Breast epithelium (tissue), 4 donors: ENCODE results near the gene BCL3. TPM values are rescaled to one million over a fixed set of nuclear protein-coding genes. Genes with fewer than 3 reads are reported as not detected.

Source experiments
- DNase-seq, 2 donors: peaks; one replicate each; pipeline ENCODE4 v3.0.0-alpha.2; 2019; ENCODE audit warnings: low spot score in 2 of 2
- H3K27ac ChIP-seq, 2 donors: fragments of 200-600 bp; sonication (generic) in 1 of 2; one replicate each; pipeline ENCODE4 v1.5.1; 2016 to 2019; ENCODE audit warnings: mild to moderate bottlenecking in 1 of 2
- H3K27me3 ChIP-seq, 2 donors: fragments of 200-600 bp; sonication (generic) in 1 of 2; one replicate each; pipeline versions ENCODE4 v1.5.1 to v1.6.0; 2017 to 2019; ENCODE audit warnings: control low read depth in 1 of 2, mild to moderate bottlenecking in 1 of 2
- H3K36me3 ChIP-seq: fragments of 200-600 bp; one replicate; pipeline ENCODE4 v1.5.1; 2019
- H3K4me1 ChIP-seq, 2 donors: fragments of 200-600 bp; sonication (generic); one replicate each; pipeline ENCODE4 v1.5.1; 2016 to 2019; ENCODE audit warnings: control low read depth in 1 of 2
- H3K4me3 ChIP-seq, 3 donors: fragments of 200-600 bp; sonication (generic); 1 replicate in 2 of 3; 2 replicates in 1 of 3; pipeline ENCODE4 v1.5.1; 2016 to 2019; ENCODE audit warnings: mild to moderate bottlenecking in 3 of 3, moderate library complexity in 2 of 3
- H3K9me3 ChIP-seq, 2 donors: fragments of 200-600 bp; sonication (generic) in 1 of 2; one replicate each; pipeline ENCODE4 v1.5.1; 2016 to 2019; ENCODE audit warnings: control low read depth in 1 of 2
- CTCF ChIP-seq, 3 donors: fragments of 450-650 bp; IDR thresholded peaks; one replicate each; pipeline ENCODE4 v1.5.1; 2016 to 2017; ENCODE audit warnings: antibody characterized with exemption in 3 of 3, mild to moderate bottlenecking in 3 of 3, moderate library complexity in 3 of 3
- POLR2A ChIP-seq: fragments of 450-650 bp; IDR thresholded peaks from one replicate; pipeline ENCODE4 v1.6.1; 2016; ENCODE audit warnings: antibody characterized with exemption, mild to moderate bottlenecking, moderate library complexity
- POLR2AphosphoS5 ChIP-seq, 3 donors: sonication (generic); formaldehyde crosslinking; IDR thresholded peaks; one replicate each; pipeline ENCODE4 v1.6.1; 2017; ENCODE audit warnings: antibody characterized with exemption in 3 of 3
- intact Hi-C: fragments of 100-400 bp; cut with DNase I; formaldehyde crosslinking; loops from one replicate; pipeline ENCODE4 v1.15.1; 2023; ENCODE audit warnings: low total_unique reads
- total RNA-seq, 3 donors: library from RNA; depleted of rRNA; stranded (reverse); fragments of >200 nt; gene quantifications; one replicate each; pipeline ENCODE4 v1.1.0, GENCODE V29; 2016

BCL3 gene
- total RNA-seq, 3 donors from 2014 or later = 4.3 to 37.6 (median 34.4) TPM

DNA sequence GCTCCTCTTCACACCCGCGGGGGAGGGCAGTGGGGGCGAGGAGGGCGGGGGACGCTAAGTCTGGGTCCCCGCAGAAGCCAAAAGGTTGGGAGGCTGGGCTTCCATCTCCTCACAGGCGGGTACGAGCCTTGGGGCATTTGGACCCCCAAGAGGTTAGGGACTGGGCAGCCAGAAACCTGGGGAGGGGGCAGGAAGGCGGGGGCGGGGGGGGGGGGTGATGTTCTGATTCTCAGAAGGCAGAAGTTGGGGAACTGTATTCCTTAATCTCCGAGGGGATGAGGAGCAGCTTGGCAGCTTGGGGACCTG is 5.1 kb downstream of the BCL3 start:
- DNase-seq = no peak
- intact Hi-C loops = no loop called here
- peaks cover 23 to 37% of the 10 kb centered on the region in 2 donors for H3K4me1 ChIP-seq
- H3K27me3 ChIP-seq = no peaks in the 10 kb centered on the region
- no peak for TF ChIP-seq CTCF (IDR thresholded peaks at IDR 0.05)
- no peak for TF ChIP-seq POLR2A
- TF ChIP-seq POLR2AphosphoS5 (IDR thresholded peaks at IDR 0.05) = no peak
- peak overlapping the region; percentile 86 to 95 for H3K27ac ChIP-seq
- H3K4me3 ChIP-seq = peak overlapping the region; percentile 40 to 72 (median 51)
- no peaks in the 10 kb centered on the region for H3K36me3 ChIP-seq
- no peaks in the 10 kb centered on the region for H3K9me3 ChIP-seq

DNA sequence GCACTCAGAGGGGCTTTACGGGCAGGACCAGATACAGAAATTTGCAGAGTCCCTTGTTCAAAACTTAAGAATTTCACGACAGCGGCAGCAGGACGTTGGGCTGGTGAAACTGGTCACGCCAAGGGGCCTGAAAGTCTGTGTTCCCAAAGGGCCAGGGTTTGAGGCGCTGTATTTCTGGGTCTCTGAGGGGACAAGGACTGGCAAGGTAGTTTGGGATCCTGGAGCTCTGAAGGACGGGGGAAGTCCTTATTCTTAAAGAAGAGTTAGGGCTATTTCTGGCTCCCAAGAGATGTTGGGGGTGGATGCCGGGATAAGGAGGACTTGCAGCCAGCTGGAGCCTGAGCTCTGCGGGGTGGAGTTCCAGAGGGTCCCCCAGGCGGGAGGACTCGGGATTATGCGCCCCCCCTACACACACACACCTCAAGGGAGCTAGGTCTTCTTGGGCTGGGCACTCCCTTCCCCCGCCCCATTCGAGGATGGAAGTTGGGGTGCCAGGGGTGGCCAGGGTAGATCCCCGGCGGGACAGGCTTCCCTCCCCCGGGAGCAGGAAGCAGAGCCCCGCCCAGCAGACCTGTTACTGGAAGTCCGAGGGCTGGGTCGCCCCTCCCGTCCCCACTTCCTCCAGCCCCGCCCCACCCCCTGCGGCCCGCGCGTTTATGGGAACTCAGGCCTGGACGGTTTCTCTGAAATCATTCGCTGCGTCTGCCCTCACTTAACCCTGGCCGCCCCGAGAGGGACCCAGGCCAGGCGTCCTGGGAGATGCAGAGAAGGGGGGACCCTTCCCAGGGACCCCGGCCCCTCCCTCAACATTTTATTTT is 5.6 kb downstream of the BCL3 start:
- peak; percentile 92 to 93 for DNase-seq
- peak overlapping the region; percentile 40 to 72 (median 51) for H3K4me3 ChIP-seq
- intact Hi-C loops = no loop called here
- no peaks in the 10 kb centered on the region for H3K36me3 ChIP-seq
- peaks cover 23 to 37% of the 10 kb centered on the region in 2 donors for H3K4me1 ChIP-seq
- peak overlapping the region; percentile 86 to 95 for H3K27ac ChIP-seq
- no peaks in the 10 kb centered on the region for H3K27me3 ChIP-seq
- TF ChIP-seq POLR2A (no peak), CTCF (IDR thresholded peaks at IDR 0.05) (peak in 1 of 3 donors; percentile 18), POLR2AphosphoS5 (IDR thresholded peaks at IDR 0.05) (peak; percentile 42 to 71 (median 56))
- H3K9me3 ChIP-seq = no peaks in the 10 kb centered on the region

DNA sequence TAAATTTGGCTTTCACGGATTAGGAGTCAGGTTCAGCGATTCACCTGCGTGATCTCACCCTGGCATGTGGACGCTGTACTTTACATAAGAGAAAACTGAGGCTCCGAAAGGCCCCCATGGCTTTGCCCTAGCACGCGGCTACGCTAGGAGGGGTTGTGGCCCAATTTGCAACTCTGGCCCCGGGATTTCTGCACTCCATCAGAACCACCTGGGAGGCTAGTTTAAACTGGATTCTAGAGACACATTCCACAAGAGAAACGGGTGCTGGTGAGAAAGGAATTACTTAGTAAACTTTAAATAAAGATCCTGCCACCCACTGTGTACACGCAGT is 6.2 kb downstream of the BCL3 start:
- peak overlapping the region; percentile 40 to 72 (median 51) for H3K4me3 ChIP-seq
- DNase-seq = no peak
- H3K36me3 ChIP-seq = no peaks in the 10 kb centered on the region
- H3K9me3 ChIP-seq = no peaks in the 10 kb centered on the region
- H3K27ac ChIP-seq = peak overlapping the region; percentile 86 to 95
- peaks cover 23 to 34% of the 10 kb centered on the region in 2 donors for H3K4me1 ChIP-seq
- TF ChIP-seq POLR2AphosphoS5 (IDR thresholded peaks at IDR 0.05) = no peak
- no peak for TF ChIP-seq CTCF (IDR thresholded peaks at IDR 0.05)
- no peak for TF ChIP-seq POLR2A
- no peaks in the 10 kb centered on the region for H3K27me3 ChIP-seq
- intact Hi-C loops = no loop called here

DNA sequence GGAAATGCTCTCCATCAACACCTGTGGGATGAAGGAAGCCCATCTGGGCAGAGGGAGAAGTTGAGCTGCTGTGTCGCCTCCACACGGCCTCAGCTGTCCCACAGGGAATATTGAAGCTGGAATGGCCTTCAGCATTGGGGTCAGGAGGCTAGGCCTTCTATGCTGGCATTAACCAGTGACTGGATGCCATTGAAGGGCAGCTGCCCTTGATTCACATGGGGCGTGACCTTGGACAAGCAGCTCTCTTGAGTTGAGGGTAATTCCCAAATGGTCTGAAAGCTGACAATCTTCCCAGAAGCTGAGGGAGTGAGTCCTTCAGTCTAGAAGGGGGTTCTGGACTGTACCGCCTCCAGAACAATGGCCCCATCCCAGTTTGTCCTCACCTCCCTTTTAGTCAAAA is 6.7 kb downstream of the BCL3 start:
- peaks cover 23 to 29% of the 10 kb centered on the region in 2 donors for H3K4me1 ChIP-seq
- TF ChIP-seq POLR2AphosphoS5 (IDR thresholded peaks at IDR 0.05) (no peak), POLR2A (no peak), CTCF (IDR thresholded peaks at IDR 0.05) (no peak)
- H3K27ac ChIP-seq = peak overlapping the region; percentile 86 to 95
- H3K36me3 ChIP-seq = no peaks in the 10 kb centered on the region
- no peak for DNase-seq
- peak overlapping the region in 1 of 3 donors; percentile 72 for H3K4me3 ChIP-seq
- H3K9me3 ChIP-seq = no peaks in the 10 kb centered on the region
- H3K27me3 ChIP-seq = no peaks in the 10 kb centered on the region
- intact Hi-C loops = no loop called here

DNA sequence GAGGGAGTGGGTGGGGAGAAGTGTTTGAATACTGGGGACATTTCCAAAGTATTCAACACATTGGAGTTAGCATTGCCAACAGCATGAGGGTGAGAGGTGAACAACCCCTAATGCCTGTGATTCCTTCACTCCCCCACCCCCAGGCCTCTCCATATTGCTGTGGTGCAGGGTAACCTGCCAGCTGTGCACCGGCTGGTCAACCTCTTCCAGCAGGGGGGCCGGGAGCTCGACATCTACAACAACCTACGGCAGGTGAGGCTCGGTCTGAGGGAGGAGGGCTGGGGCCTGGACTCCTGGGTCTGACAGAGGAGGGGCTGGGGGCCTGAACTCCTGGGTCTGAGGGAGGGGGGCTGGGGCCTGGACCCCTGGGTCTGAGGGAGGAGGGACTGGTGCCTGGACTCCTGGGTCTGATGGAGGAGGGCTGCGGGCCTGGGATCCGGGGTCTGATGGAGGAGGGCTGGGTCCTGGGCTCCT is 7.6 kb downstream of the BCL3 start:
- Histone ChIP-seq H3K27me3 (no peaks in the 10 kb centered on the region), H3K27ac (peak overlapping the region; percentile 86 to 95), H3K36me3 (no peaks in the 10 kb centered on the region), H3K9me3 (no peaks in the 10 kb centered on the region), H3K4me3 (peak overlapping the region in 1 of 3 donors; percentile 72), H3K4me1 (peaks cover 23 to 27% of the 10 kb centered on the region in 2 donors)
- intact Hi-C loops = no loop called here
- no peak for DNase-seq
- TF ChIP-seq POLR2A (no peak), CTCF (IDR thresholded peaks at IDR 0.05) (no peak), POLR2AphosphoS5 (IDR thresholded peaks at IDR 0.05) (no peak)
